NCI-H345 treated with DMSO at 0.1 percent for 48 hours (cell line): ENCODE data around the gene GPHN.
"Not testable (repeated sequence)": the region's sequence is repeated elsewhere in the genome, so short reads cannot be mapped to it uniquely, and the experiment has no call there.

Experiments used
- DNase-seq: peaks from one replicate; lab custom pipeline; 2025; ENCODE audit not compliant: unreplicated experiment; lab: John Stamatoyannopoulos, UW

The GPHN gene

DNA sequence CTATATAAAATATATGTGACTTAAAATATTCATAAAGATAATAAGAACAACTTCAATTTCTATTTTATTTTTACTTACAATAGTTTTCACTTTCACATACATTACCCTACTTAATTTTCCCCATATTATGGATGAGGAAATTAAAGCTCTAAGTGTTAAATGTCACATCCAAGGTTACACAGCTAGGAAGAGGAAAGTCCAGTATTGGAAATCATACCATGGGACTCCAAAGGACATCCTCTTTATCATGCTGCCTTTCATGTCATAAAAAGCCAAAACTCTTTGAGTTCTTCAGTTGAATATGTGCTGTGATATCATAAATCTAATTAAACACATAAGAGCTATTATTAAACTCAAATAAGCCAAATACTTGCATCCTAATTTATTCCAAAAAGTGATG, 508.9 kb downstream of the GPHN start:
- no peak for DNase-seq

DNA sequence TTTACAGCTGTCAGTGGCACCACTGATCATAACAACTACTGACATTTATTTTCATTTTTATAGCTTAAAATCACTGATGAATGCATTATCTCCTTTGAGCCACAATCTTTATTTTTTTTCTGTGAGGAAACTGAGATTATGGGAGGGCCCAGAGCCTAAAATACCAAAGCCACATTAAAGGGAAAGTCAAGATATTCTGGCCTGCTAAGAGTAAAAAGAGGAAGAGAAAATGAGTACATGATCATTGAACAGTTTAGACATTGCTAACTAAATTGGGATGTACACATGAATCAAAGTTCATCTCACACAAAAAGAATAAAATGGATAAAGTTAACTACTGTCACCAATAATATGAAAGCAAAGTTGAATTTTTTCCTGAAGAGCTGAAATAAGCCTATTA, 510.8 kb downstream of the GPHN start:
- no peak for DNase-seq

DNA sequence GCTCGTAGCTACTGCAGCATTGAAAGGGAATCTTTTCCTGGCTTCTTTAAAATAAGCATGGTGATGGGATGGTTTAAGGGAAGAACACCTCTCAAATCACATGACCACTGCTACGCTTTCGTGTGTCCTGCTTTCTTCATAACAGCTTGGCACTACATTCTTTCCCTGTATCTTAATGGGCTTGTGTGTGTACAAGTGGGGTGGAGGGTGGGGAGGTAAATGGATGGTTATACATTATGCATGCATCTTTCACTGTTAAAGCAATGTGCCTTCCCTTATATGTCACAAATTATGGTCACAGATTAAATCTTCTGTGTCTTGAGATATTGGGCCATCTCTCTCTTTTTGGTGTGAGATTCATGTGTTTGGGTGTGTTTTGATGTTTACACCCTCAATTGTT, 511.8 kb downstream of the GPHN start:
- no peak for DNase-seq

DNA sequence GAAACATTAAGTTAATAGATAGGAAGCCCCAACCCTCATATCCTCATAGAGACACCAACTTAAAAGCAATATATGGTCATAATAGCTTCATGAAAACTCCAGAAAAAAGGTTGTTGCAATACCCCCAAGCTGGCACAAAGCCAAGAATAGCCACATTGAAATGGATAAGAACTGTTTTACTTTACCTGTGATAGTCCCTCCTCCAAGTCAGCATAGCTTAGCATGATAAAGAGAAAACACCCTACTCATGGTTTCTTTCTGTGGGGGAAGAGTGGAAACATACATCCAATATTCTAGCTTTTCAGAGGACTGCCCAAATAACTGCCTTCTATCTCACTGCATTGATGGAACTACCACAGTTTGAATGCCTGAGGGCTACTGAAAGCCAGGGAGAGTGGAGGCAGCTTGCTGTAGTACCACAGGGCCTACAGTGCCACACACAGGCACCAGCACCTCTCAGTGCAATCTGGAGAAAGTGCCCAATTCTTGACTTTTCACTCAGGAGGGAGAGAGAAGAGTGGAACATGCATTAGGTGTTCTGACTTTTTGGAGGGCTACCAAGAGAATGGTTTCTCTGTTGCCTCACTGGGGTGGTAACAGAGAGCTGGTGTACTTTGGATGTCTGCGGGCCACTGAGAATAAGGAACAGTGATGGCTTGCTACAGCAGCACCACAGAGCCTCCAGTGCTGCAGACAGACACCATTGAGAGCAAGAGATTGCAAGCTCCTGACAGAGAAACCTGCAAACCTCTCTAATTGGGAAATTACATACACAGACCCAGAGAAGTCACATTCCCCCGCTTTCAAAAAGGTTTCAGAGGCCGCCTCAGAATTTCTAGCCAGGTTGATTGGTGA, 524.2 kb downstream of the GPHN start:
- DNase-seq = no peak

DNA sequence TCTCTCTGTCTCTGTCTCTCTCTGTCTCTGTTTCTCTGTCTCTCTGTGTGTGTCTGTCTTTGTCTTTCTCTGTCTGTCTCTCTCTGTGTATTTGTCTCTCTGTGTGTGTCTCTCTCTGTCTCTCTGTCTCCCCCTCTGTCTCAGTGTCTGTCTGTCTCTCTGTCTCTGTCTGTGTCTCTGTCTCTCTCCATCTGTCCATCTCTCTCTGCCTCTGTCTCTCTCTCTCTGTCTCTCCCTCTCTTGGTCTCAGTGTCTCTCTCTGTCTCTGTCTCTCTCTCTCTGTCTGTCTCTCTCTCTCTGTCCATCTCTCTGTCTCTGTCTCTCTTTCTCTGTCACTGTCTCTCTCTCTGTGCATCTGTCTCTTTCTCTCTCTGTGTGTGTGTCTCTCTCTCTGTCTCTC, 537.5 kb downstream of the GPHN start:
- no peak for DNase-seq

DNA sequence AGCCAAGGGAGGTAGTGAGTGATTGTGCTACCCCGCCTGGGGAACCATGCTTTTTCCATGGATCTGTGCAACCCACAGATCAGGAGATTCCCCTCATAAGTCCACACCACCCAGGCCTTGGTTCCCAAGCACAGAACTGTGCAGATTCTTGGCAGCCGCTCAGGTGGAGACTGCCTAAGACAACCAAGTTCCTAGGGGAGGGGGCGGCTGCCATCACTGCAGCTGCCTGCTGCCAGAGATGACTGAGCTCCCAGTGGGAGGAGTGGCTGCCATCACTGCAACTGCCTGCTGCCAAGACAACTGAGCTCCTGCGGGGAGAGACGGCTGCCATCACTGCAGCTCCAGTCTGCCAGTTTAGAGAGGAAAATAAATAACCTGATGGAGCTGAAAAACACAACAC, 542.9 kb downstream of the GPHN start:
- no peak for DNase-seq

DNA sequence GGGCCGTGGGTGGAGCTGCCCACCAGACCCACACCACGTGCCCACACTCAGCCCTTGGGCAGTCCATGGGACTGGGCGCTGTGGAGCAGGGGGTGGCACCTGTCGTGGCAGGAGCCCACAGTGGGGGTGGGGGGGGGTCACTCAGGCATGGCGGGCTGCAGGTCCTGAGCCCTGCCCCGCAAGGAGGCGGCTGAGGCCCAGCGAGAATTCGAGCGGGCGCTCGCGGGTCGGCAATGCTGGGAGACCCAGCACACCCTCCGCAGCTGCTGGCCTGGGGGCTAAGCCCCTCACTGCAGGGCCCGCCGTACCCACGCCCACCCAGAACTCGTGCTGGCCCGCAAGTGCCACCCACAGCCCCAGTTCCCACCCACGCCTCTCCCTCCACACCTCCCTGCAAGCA, 548.7 kb downstream of the GPHN start:
- DNase-seq = no peak

DNA sequence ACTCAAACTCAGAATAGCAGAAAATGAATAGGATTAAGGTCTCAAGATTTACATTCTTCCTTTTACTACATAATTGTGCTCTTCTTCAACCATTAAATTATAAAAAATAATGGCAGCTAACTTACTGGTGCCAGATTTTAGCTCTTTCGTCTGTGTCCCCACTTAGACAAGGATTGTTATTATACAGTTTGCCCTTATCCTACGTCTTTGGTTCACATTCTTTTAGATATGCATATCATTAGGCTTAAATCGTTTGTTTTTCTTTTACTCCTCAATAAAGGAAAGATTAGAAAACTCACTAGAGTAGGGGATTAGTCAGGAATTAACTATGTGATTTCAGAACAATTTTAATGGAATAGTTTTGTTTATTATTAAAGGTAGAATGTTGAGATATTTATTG, 551.6 kb downstream of the GPHN start:
- DNase-seq = no peak

DNA sequence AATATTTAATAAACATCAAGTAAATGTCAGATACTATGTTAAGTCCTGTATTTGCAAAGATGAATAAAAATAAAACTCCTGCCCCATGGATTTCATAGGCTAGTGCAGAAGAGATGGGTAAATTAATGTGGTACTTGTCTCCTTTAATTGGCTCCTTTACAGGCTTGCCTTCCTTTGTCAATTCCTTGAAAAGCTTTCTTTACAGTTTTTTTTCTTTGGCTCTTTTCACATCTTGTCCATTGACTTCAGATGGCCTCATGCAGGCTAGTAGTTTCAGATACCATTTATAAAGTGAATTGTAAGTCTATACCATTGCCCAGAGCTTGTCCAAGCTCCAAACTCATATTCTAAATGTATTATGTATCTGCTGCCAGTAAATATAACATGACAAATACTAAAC, 552.6 kb downstream of the GPHN start:
- no peak for DNase-seq

DNA sequence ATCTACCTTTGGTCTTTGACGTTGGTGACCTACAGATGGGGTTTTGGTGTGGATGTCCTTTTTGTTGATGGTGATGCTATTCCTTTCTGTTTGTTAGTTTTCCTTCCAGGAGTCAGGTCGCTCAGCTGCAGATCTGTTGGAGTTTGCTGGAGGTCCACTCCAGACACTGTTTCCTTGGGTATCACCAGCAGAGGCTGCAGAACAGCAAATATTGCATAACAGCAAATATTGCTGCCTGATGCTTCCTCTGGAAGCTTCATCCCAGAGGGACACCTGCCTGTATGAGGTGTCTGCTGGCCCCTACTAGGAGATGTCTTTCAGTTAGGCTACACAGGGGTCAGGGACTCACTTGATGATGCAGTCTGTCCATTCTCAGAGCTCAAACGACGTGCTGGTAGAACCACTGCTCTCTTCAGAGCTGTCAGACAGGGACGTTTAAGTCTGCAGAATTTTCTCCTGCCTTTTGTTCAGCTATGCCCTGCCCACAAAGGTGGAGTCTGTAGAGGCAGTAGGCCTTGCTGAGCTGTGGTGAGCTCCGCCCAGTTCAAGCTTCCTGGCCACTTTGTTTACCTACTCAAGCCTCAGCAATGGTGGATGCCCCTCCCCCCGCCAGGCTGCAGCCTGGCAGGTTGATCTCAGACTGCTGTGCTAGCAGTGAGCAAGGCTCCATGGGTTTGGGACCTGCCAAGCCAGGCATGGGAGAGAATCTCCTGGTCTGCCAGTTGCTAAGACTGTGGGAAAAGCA, 559.3 kb downstream of the GPHN start:
- not testable (repeated sequence) for DNase-seq

DNA sequence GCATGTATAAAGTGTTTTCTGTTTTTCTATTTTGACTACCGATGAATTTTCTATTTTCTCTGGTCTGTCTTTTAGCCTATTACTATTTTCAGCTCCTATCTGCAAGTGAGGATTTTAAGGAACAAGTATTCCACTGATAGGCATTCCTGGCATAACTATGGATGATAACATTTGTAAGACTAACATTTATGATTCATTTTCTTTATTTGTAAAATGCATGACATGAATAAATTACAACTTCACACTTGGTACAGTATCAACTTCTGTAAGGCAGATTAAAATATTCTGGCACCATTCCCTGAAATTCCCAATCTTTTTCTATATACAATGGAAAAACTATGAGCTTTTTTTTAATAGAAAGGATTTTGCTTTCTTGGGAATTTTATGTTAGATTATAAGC, 560.3 kb downstream of the GPHN start:
- DNase-seq = no peak

DNA sequence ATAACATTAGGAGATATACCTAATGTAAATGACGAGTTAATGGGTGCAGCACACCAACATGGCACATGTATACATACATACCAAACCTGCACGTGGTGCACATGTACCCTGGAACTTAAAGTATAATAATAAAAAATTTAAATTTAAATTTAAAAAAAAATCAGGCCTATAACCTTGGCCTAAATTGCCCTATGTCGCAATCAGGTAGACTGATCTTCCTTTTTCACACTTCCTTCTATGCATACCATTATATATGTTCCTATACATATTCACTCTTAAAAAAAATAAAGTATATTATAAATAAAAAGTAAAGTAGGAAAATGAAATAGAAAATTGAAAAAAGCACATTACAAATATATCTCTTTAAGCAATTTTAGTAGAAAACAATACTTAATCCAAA, 563.6 kb downstream of the GPHN start:
- no peak for DNase-seq

DNA sequence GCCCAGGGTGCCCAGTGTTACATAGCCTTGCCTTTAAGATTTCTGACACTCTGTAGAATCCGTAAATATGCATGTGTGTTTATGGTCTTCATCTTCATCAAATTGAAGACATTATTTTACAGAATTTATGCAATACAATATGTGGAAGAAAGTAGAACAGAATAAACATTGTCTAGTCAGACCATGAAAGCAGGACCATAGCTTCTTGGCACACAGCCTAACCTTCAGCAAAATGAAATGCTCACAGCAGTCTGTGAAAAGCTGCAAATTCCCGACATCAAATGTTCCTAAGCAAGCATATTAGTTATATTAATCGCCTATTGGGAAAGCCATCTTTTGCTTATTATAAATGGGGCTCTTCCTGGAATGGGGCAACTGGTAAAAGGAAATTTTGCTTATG, 570.0 kb downstream of the GPHN start:
- DNase-seq = no peak

DNA sequence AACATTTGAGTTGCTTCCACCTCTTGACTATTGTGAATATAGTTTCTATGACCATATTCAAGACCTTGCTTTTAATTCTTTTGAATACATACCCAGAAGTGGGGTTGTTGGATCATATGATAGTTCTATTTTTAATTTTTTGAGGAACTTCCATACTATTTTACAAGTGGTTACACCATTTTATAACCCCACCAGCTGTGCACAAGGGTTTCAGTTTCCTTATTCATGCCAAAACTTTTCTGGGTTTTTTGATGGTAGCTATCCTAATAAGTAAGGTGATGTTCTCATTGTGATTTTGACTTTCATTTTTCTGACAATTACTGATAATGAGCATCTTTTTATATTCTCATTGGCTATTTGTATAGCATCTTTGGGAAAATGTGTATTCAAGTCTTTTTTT, 571.9 kb downstream of the GPHN start:
- no peak for DNase-seq

DNA sequence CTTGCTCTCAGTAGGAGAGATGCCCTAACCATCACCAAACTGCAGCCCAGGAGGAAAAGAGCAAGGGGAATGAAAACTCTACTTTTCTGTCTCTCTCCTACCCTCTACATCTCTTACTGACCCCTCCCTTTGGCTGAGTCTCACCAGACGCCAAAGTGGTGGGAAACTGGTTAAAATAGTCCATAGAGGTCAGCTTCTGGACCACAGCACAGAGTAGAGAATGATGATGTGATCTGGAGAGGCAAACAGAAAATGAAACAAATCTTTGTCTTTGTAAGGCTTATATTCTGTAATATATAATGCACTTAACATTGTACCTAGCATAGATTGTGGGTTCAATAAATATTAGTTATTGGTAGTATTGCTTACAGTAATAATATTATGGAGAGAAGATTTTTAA, 600.3 kb downstream of the GPHN start:
- no peak for DNase-seq

DNA sequence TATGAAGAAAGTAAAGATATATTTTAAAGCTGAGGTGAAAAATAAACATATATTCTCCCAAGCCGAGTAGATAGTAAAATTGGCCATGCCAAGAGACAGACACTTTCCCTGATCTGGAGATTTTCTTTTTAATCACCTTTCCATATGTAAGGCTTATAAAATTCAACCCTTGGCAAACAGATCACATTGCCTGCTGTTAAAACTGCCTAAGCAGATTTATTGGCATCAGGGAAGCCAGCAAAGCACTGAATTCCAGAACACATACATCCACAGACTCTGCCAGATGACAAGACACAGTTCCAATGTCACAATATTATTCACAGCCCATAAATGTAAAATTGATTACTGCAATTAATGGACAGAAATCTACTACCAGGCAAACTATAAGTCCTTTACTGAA, 603.1 kb downstream of the GPHN start:
- no peak for DNase-seq

DNA sequence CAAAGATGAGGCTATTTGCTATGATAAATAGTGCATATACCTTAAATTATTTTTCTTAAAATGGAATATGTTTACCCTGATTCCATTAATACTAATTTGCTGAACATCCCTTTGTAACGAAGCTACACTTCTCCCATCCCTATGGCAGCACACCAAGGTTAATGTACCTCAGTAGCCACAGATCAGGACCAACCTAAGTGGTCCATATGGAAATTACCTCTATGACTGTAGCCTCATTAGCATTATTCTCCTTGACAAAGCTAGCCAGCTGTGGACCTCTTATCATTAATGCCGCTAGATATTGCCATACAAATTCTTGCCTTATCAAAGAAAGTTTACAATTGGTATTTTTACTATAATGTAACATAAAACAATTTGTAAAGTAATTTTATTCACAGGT, 604.4 kb downstream of the GPHN start:
- no peak for DNase-seq

DNA sequence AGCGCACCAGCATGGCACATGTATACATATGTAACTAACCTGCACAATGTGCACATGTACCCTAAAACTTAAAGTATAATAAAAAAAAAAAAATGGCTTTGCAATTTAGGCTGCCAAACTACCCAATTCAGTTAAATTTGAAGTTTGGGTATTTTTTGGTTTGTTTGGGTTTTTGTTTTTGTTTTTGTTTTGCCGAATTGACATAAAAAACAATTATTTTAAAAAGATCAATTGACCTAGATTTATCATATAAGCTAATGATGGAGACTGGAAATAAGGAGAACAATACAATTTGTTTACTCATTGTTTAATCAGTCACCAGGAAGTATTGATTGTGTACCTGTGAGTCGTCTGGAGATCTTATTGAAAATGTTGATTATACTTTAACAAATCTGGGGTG, 619.2 kb downstream of the GPHN start:
- DNase-seq = no peak

DNA sequence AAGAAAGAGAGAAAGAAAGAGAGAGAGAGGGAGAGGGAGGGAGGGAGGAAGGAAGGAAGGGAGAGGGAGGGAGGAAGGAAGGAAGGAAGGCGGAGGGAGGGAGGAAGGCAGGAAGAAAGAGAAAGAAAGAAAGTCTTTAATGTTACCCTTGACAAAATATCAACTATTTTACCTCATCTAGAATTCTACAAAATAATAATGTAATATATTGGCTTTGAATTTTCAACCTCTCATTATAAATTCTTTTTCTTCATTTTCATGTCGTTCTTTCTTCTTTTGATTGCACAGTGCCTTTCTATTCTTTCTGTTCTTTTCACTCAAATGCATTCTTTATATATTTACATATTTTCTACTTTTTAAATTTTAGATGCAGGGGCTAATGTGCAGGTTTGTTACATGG, 621.8 kb downstream of the GPHN start:
- DNase-seq = no peak

DNA sequence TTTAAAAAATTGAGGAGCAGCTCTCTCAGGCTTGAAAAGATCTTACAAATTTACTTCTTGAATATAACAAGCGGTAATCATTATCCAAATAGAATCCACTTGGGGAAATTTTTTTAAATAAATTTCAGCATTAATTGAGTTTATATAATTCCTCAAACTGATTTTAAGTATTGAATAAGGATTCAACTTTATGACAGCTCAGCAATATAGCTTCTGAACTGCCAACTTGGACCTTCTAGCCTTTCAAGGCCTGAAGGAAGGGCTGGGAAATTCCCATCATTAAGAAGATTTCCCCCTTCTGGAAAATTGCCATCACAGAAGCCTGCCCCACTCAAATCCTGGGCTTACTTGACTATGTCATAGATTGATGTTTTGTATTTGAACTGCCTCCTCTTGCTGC, 623.7 kb downstream of the GPHN start:
- DNase-seq = no peak

DNA sequence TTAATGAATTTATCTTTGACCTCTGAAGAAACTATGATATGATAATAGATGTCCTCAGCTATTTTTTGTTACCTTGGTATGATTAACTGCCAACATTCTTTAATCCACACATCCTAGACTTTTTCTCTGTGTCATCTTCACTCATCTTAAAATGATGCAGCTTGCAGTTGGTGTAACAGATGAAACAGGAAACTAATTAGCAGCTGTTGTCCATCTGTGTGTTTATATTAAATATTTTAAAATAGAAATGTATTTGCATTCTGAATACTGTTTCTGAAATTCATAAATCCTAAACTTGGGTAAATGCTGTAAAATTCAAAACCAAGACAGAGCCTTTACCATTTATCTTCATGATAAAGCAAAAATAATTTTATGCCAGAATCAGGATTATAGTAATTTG, 625.2 kb downstream of the GPHN start:
- no peak for DNase-seq

DNA sequence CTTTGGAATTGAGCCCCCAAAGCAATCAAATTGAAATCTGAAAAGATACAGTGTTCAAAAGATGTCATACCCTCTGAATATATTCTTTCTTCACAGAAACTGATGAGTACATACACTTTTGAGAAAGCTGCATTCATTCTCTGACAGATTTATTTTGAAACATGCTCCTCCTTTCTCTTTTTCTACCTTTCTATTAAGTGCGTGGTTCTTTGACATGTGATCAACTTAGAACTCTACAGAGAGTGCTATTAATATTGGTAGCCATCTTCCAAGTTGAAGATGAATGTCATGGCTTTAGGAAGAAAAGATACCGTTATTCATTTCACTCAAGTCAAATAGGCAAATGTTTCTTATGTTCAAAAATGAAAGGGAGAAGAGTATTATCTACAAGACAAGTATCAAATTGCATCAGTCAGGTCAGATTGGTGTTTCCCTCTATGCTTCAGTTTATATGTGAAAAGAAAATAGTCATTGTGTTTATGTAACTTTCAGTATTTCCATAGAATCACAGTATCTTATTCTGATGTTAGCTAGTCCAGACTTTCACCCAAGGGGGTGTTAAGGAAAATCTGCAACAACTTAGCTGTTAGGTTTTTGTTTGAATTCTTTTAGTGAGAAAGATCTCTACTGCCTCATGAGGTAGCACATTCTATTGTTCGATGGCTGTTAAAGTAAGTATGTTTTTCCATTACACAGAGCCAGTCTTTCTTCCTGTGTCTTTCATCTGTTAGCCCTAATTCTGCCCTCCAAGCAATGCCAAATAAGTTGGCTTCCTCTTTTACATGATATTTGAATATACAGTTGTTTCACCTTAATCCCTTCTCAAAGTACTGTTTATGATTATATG, 625.9 kb downstream of the GPHN start:
- DNase-seq = no peak
